ENCODE results near the gene VWA3B.

Gene VWA3B

DNA sequence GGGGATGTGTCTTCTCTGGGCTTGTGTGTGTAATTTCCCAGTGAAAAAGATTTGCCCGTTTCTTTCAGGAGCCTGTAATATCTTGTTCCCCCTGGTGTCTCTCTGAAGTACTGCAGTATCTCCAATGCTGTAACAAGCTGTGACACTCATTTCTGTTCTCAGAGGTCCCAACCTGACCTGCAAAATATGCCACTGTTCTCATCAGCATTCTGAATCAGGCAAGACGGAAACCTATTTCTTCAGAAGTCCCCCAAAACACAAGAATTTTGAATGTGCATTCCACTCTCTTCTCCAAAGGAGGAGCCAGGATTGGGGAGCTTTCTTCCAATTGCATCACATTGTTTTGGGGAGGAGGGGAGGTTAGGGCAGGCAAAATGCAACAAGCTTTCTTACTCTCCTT lies 182.3 kb downstream of the VWA3B start:
- DNase-seq: peak; percentile 61
- no peaks in the 10 kb centered on the region for H3K36me3 ChIP-seq (replicated peaks)
- H3K27ac ChIP-seq: no peak overlapping the region
- in situ Hi-C loops (cut with HindIII; ENCODE audit: low pct_ligation_motif_present, low sequenced_read_pairs): no loop called here
- H3K4me3 ChIP-seq (ENCODE audit: low read depth, low read length): no peak overlapping the region
- H3K27me3 ChIP-seq (replicated peaks): no peaks in the 10 kb centered on the region
- TF ChIP-seq, protein P1, sequence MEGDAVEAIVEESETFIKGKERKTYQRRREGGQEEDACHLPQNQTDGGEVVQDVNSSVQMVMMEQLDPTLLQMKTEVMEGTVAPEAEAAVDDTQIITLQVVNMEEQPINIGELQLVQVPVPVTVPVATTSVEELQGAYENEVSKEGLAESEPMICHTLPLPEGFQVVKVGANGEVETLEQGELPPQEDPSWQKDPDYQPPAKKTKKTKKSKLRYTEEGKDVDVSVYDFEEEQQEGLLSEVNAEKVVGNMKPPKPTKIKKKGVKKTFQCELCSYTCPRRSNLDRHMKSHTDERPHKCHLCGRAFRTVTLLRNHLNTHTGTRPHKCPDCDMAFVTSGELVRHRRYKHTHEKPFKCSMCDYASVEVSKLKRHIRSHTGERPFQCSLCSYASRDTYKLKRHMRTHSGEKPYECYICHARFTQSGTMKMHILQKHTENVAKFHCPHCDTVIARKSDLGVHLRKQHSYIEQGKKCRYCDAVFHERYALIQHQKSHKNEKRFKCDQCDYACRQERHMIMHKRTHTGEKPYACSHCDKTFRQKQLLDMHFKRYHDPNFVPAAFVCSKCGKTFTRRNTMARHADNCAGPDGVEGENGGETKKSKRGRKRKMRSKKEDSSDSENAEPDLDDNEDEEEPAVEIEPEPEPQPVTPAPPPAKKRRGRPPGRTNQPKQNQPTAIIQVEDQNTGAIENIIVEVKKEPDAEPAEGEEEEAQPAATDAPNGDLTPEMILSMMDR (IDR thresholded peaks at IDR 0.05; ENCODE audit: low read depth, low read length, missing control alignments): peak; percentile 81

- H3K27me3 ChIP-seq (replicated peaks): no peaks in the 10 kb centered on the region
- H3K4me3 ChIP-seq (ENCODE audit: low read depth, low read length): no peak overlapping the region
- H3K27ac ChIP-seq: no peak overlapping the region
- DNase-seq: peak; percentile 24
- TF ChIP-seq, protein P1 (IDR thresholded peaks at IDR 0.05; ENCODE audit: low read depth, low read length, missing control alignments): no peak
- H3K36me3 ChIP-seq (replicated peaks): no peaks in the 10 kb centered on the region
- in situ Hi-C loops (cut with HindIII; ENCODE audit: low pct_ligation_motif_present, low sequenced_read_pairs): no loop called here
Measured at GRCh38 chr2:98269830-98270229, 182.9 kb downstream of the VWA3B start.

- in situ Hi-C loops (cut with HindIII; ENCODE audit: low pct_ligation_motif_present, low sequenced_read_pairs): no loop called here
- H3K36me3 ChIP-seq (replicated peaks): no peaks in the 10 kb centered on the region
- no peak for DNase-seq
- H3K27ac ChIP-seq: no peak overlapping the region
- TF ChIP-seq, protein P1 (IDR thresholded peaks at IDR 0.05; ENCODE audit: low read depth, low read length, missing control alignments): no peak
- no peak overlapping the region for H3K4me3 ChIP-seq (ENCODE audit: low read depth, low read length)
- H3K27me3 ChIP-seq (replicated peaks): no peaks in the 10 kb centered on the region
Measured at GRCh38 chr2:98277162-98277859, 190.3 kb downstream of the VWA3B start.

DNA sequence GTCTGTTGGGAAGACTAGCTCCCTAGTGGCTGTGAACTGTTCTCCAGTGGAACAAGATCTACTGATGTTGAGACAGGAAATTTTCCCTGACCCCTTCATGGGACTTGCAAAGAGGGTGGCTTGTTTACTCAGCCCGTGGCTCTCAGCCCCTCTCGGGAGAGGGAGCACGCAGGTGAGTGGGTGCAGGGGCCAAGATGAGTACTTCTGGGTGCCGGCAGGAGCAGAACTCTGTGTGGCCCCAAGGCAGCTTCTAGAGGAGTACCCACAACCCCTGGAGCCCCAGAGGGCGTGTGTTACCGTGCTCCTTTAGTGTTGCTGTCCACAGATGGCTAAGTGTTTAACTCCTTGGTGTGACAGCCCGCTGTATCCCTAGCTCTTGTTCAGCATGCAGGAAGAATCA lies 191.1 kb downstream of the VWA3B start:
- no peak for DNase-seq
- TF ChIP-seq, protein P1 (IDR thresholded peaks at IDR 0.05; ENCODE audit: low read depth, low read length, missing control alignments): no peak
- Histone ChIP-seq H3K4me3 (ENCODE audit: low read depth, low read length) (no peak overlapping the region), H3K27me3 (replicated peaks) (no peaks in the 10 kb centered on the region), H3K36me3 (replicated peaks) (no peaks in the 10 kb centered on the region), H3K27ac (no peak overlapping the region)
- in situ Hi-C loops (cut with HindIII; ENCODE audit: low pct_ligation_motif_present, low sequenced_read_pairs): no loop called here

GRCh38 chr2:98280376-98281102 lies 193.6 kb downstream of the VWA3B start:
- H3K4me3 ChIP-seq (ENCODE audit: low read depth, low read length): no peak overlapping the region
- DNase-seq: no peak
- no peaks in the 10 kb centered on the region for H3K27me3 ChIP-seq (replicated peaks)
- in situ Hi-C loops (cut with HindIII; ENCODE audit: low pct_ligation_motif_present, low sequenced_read_pairs): no loop called here
- H3K36me3 ChIP-seq (replicated peaks): no peaks in the 10 kb centered on the region
- TF ChIP-seq, protein P1 (IDR thresholded peaks at IDR 0.05; ENCODE audit: low read depth, low read length, missing control alignments): no peak
- no peak overlapping the region for H3K27ac ChIP-seq

All from brain microvascular endothelial cell (primary cell).